ENCODE results near the gene POP4.

- TF ChIP-seq DDIT3 (CRISPR knock-in tag; IDR thresholded peaks at IDR 0.05) (no peak), ZNF138 (CRISPR knock-in tag; IDR thresholded peaks at IDR 0.05; ENCODE audit: low read depth) (no peak), ZNF224 (CRISPR knock-in tag; IDR thresholded peaks at IDR 0.05) (no peak), POLR2AphosphoS5 (IDR thresholded peaks at IDR 0.05; ENCODE audit: low read depth, low read length) (no peak), SETDB1 (CRISPR knock-in tag; IDR thresholded peaks at IDR 0.05; ENCODE audit: borderline replicate concordance) (no peak), HDAC2 (CRISPR knock-in tag; IDR thresholded peaks at IDR 0.05) (no peak), TARDBP (CRISPR knock-in tag; IDR thresholded peaks at IDR 0.05) (no peak)
These were observed 17.8 kb downstream of the POP4 start for GRCh38 chr19:29623726-29624488.
